Colonic mucosa (tissue), 4 donors: ENCODE results near the gene CYGB. TPM values are rescaled to one million over a fixed set of nuclear protein-coding genes. Genes with fewer than 3 reads are reported as not detected.
"Not testable (repeated sequence)": the region's sequence is repeated elsewhere in the genome, so short reads cannot be mapped to it uniquely, and the experiment has no call there.

Experiments used
- DNase-seq: peaks from one replicate; pipeline ENCODE4 v3.0.0-alpha.2; 2020
- H3K27ac ChIP-seq: fragments of 200-600 bp; one replicate; pipeline ENCODE4 v1.8.0; 2021
- H3K27me3 ChIP-seq: fragments of 200-600 bp; one replicate; pipeline ENCODE4 v1.8.0; 2021
- H3K36me3 ChIP-seq: fragments of 200-600 bp; one replicate; pipeline ENCODE4 v1.8.0; 2021
- H3K4me1 ChIP-seq: fragments of 200-600 bp; one replicate; pipeline ENCODE4 v1.8.0; 2021; ENCODE audit warnings: mild to moderate bottlenecking
- H3K4me3 ChIP-seq: fragments of 200-600 bp; one replicate; pipeline ENCODE4 v1.8.0; 2021
- H3K9ac ChIP-seq, 2 donors: one replicate each; pipeline ENCODE4 v1.7.0; 2013; ENCODE audit warnings: control low read depth in 2 of 2, low read depth in 2 of 2, low read length in 2 of 2
- H3K9me3 ChIP-seq: fragments of 200-600 bp; one replicate; pipeline ENCODE4 v1.8.0; 2021
- intact Hi-C: fragments of 100-400 bp; cut with DNase I; formaldehyde crosslinking; loops from one replicate; pipeline ENCODE4 v1.14.1; 2022
- total RNA-seq, 2 donors: library from RNA; stranded (reverse); fragmentation: NEBNext Ultra II Directional in 1 of 2; extraction: Animal tissue kit (Norgen Biotek cat#: 25700) in 1 of 2; gene quantifications; one replicate each; pipeline ENCODE4 v1.2.1, GENCODE V29; 2021
- TF ChIP-seq, protein P1 (sequence below): fragments of 200-600 bp; IDR thresholded peaks from one replicate; pipeline ENCODE4 v1.8.0; 2022; ENCODE audit warnings: antibody characterized with exemption, mild to moderate bottlenecking
- donor health status: healthy.
- donor health status: DM: no; HTN: no; CAD: no.
- donor health status: DM: no; HTN: no; CAD: no.

Gene CYGB
- total RNA-seq, 2 donors from 2014 or later, result 4.7 to 9.9 TPM

DNA sequence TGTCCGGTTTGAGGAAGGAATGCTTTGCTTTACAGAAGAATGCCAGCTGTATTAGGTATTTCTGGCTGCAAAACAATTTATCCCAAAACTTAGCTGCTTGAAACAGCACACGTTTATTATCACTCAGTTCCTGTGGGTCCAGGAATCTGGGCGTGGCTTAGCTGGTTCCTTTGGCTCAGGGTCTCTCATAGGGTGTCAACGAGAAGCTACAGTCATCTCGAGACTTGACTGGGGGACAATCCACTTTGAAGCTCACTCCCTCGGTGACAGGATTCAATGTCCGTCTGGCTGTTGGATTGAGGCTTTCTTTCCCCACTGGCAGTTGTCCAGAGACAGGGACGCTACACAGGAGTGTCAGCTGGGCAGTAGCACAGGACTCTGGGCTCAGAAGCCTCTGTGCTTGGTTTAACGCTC, 26.7 kb downstream of the CYGB start:
- intact Hi-C loops, result no loop called here
- Histone ChIP-seq H3K27ac (no peak overlapping the region), H3K9me3 (no peaks in the 10 kb centered on the region), H3K9ac (no peak overlapping the region), H3K4me3 (no peak overlapping the region), H3K4me1 (peaks cover 3% of the 10 kb centered on the region), H3K36me3 (no peaks in the 10 kb centered on the region), H3K27me3 (no peaks in the 10 kb centered on the region)
- DNase-seq, result no peak
- TF ChIP-seq, protein P1, sequence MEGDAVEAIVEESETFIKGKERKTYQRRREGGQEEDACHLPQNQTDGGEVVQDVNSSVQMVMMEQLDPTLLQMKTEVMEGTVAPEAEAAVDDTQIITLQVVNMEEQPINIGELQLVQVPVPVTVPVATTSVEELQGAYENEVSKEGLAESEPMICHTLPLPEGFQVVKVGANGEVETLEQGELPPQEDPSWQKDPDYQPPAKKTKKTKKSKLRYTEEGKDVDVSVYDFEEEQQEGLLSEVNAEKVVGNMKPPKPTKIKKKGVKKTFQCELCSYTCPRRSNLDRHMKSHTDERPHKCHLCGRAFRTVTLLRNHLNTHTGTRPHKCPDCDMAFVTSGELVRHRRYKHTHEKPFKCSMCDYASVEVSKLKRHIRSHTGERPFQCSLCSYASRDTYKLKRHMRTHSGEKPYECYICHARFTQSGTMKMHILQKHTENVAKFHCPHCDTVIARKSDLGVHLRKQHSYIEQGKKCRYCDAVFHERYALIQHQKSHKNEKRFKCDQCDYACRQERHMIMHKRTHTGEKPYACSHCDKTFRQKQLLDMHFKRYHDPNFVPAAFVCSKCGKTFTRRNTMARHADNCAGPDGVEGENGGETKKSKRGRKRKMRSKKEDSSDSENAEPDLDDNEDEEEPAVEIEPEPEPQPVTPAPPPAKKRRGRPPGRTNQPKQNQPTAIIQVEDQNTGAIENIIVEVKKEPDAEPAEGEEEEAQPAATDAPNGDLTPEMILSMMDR, result no peak

DNA sequence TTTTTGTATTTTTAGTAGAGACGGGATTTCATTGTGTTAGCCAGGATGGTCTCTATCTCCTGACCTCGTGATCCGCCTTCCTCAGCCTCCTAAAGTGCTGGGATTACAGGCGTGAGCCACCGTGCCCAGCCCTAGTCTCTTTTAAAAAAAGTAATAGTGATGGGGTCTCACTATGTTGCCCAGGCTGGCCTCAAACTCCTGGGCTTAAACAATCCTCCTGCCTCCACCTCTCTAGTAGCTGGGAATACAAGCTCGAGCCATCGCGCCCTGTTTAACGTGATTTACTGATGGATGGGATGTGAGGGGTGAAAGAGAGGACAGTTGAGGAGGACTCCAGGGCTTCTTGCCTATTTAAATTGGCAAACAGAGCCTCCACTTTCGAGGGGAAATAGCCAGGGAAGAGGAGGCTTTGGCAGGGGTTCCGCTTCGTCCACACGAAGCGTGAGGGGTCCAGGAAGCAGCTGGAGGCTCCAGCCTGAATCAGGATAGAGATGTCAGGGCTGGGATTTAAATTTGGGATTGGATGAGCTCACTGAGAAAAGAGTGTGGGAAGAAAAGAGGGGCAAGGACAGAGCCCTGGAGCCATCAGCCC, 28.9 kb downstream of the CYGB start:
- H3K9me3 ChIP-seq, H3K4me3 ChIP-seq, H3K4me1 ChIP-seq, H3K9ac ChIP-seq, H3K27ac ChIP-seq, DNase-seq, H3K27me3 ChIP-seq, H3K36me3 ChIP-seq: not testable (repeated sequence)
- intact Hi-C loops, result loop anchor here (5.0 to 10.0 kb wide), 2 partner anchors 96 to 204 kb away; partner anchors contain the start of gene QRICH2

DNA sequence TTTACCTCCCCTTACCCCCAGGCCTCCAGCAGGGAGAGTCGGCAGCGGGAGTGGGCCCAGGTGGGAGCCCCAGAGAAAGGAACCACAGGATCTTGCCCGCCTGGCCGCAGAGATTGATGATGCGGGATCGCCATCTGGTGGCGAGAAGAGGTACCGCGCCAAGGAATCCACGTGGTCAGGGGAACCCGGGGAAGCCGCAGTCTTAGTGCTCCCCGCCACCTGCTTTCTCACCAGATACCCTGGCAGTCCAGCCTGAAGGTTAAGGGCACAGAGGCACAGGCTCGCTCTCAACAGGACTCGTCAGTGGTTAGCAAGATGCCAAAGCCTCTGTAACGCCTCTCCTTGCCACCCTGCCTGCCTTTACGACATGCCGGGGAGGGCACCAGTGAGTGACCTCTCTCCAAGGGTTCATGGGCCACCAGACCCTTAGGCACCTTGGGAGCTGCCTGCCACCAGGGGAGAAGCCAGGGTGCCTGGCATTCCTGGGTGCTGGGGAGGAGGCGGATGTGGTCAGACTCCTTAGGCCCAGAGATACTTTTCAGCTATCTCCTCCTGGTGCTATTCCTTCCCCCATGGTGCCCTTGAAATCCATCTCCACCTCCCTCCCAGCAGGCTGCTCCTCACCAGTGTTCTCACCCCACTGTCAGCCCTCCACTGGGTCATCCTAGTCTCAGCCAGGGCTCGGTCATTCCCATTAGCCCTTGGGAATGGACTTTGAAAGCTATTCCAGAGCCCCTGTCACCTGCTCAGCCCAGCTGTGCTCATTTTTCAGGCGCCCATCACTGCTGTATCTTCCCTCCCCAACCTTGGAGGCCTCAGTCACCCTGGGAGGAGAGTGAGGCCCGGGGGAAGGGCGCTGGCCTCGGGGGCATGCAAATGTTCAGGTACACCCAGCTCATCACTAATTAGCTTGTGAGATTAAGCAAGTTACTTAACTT, 30.8 kb downstream of the CYGB start:
- Histone ChIP-seq H3K27me3 (no peaks in the 10 kb centered on the region), H3K27ac (no peak overlapping the region), H3K9me3 (no peaks in the 10 kb centered on the region), H3K4me1 (peaks cover 5% of the 10 kb centered on the region), H3K4me3 (no peak overlapping the region), H3K9ac (peak overlapping the region in 1 of 2 donors; percentile 16), H3K36me3 (no peaks in the 10 kb centered on the region)
- peak; percentile 90 for DNase-seq
- intact Hi-C loops, result loop anchor here (2.0 to 10.0 kb wide), 3 partner anchors 40 to 202 kb away; partner anchors contain the start of genes AANAT and QRICH2
- TF ChIP-seq, protein P1, result peak; percentile 89

DNA sequence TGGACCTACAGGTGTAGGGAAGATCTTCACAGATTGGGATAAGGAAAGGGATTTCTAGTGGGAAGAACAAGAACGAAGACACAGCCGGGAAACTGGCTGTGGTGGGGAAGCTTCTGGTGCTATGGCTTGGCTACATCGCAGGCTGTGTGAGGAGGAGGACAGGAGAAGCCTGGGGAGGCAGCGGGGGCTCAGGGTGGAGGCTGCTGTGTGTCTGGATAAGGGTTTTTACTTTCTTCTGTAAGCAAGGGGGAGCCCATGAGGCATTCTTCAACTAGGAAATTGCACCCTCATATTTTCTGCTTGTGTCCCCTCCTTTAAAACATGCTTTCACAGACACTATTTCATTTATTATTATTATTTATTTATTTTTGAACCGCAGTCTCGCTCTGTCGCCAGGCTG, 33.4 kb downstream of the CYGB start:
- no peak overlapping the region for H3K4me3 ChIP-seq
- no peaks in the 10 kb centered on the region for H3K27me3 ChIP-seq
- TF ChIP-seq, protein P1, result no peak
- no peak overlapping the region for H3K9ac ChIP-seq
- intact Hi-C loops, result loop anchor here (10.0 kb wide), 1 partner anchor 199 kb away; the partner anchor contains the start of gene QRICH2
- no peaks in the 10 kb centered on the region for H3K36me3 ChIP-seq
- H3K9me3 ChIP-seq, result no peaks in the 10 kb centered on the region
- no peak overlapping the region for H3K27ac ChIP-seq
- no peak for DNase-seq
- H3K4me1 ChIP-seq, result peaks cover 14% of the 10 kb centered on the region

DNA sequence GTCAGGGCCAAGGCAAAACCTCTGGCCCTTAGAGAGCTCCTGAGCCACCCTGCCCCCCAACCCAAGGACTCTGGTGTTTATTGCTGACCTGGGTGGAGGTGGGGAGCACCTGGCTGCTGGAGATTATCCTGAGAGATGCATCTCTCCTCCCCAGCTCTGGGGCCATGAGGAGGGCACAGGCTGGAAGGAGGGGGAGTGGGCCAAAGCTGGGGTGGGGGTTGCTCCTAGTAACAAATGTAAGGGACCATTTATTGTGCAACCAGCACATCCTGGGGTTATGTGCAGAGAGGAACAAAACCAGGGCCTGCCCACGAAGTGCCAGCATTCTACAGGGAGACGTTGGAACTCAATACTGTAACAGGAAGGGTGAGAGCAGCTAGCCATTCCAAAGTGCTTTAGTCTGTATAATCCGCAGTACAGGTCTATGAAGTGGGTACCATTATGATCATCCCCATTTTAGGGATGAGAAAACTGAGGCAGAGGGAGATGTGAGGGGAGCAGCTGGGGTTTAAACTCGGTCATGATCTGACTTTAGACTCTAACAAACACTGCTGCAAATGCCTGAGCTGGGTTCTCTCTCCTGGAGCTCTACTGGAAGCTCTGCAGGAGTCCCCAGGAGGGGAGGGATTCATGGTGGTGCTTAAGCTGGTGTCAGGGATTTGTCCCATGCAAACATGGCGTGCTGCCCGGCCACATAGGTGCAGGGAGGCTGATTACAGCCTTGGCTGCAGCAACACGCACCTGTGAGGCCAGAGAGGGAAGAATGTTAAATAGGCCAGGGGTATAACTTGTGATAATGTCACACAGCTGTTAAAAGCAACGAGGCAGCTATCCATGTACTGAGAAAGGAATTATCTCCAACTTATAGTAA, 34.9 kb downstream of the CYGB start:
- intact Hi-C loops, result loop anchor here (10.0 kb wide), 1 partner anchor 198 kb away; the partner anchor contains the start of gene QRICH2
- Histone ChIP-seq H3K4me1 (peaks cover 23% of the 10 kb centered on the region), H3K27ac (no peak overlapping the region), H3K36me3 (no peaks in the 10 kb centered on the region), H3K27me3 (no peaks in the 10 kb centered on the region), H3K9ac (no peak overlapping the region), H3K4me3 (no peak overlapping the region), H3K9me3 (no peaks in the 10 kb centered on the region)
- TF ChIP-seq, protein P1, result no peak
- DNase-seq, result no peak
